Mucosa of stomach (tissue), 1 donor: ENCODE measurements around the gene CTSS.

Source experiments
- H3K27me3 ChIP-seq: one replicate; pipeline ENCODE4 v1.7.0; 2013; ENCODE audit warnings: mild to moderate bottlenecking, low read length; ENCODE audit not compliant: control insufficient read depth, insufficient read depth
- H3K36me3 ChIP-seq: one replicate; pipeline ENCODE4 v1.7.0; 2013; ENCODE audit warnings: low read length; ENCODE audit not compliant: control insufficient read depth, insufficient read depth
- H3K4me1 ChIP-seq: one replicate; pipeline ENCODE4 v1.7.0; 2013; ENCODE audit warnings: mild to moderate bottlenecking, low read length; ENCODE audit not compliant: control insufficient read depth, insufficient read depth
- H3K4me3 ChIP-seq: one replicate; pipeline ENCODE4 v1.7.0; 2013; ENCODE audit warnings: low read length
- H3K9ac ChIP-seq: one replicate; pipeline ENCODE4 v1.7.0; 2013; ENCODE audit warnings: mild to moderate bottlenecking, low read length, moderate library complexity
- H3K9me3 ChIP-seq: one replicate; pipeline ENCODE4 v1.7.0; 2013; ENCODE audit warnings: mild to moderate bottlenecking, low read length, moderate library complexity; ENCODE audit not compliant: control insufficient read depth
- donor health status: Pancreatic carcinoma.

CTSS gene

GRCh38 chr1:150692720-150693119, 72.9 kb downstream of the CTSS start:
- Histone ChIP-seq H3K4me3 (no peak overlapping the region), H3K9me3 (no peaks in the 10 kb centered on the region), H3K4me1 (peaks cover 6% of the 10 kb centered on the region), H3K9ac (no peak overlapping the region), H3K27me3 (no peaks in the 10 kb centered on the region), H3K36me3 (no peaks in the 10 kb centered on the region)

- Histone ChIP-seq H3K9me3 (no peaks in the 10 kb centered on the region), H3K36me3 (no peaks in the 10 kb centered on the region), H3K4me1 (no peaks in the 10 kb centered on the region), H3K4me3 (no peak overlapping the region), H3K27me3 (no peaks in the 10 kb centered on the region), H3K9ac (no peak overlapping the region)
These were observed 76.8 kb downstream of the CTSS start for GRCh38 chr1:150688763-150689162.

GRCh38 chr1:150686275-150686674, 79.3 kb downstream of the CTSS start:
- H3K4me3 ChIP-seq, result no peak overlapping the region
- no peaks in the 10 kb centered on the region for H3K36me3 ChIP-seq
- no peaks in the 10 kb centered on the region for H3K4me1 ChIP-seq
- no peaks in the 10 kb centered on the region for H3K27me3 ChIP-seq
- H3K9ac ChIP-seq, result no peak overlapping the region
- no peaks in the 10 kb centered on the region for H3K9me3 ChIP-seq

GRCh38 chr1:150683914-150684313, 81.7 kb downstream of the CTSS start:
- H3K4me1 ChIP-seq, result no peaks in the 10 kb centered on the region
- H3K9me3 ChIP-seq, result no peaks in the 10 kb centered on the region
- no peaks in the 10 kb centered on the region for H3K36me3 ChIP-seq
- no peak overlapping the region for H3K4me3 ChIP-seq
- no peaks in the 10 kb centered on the region for H3K27me3 ChIP-seq
- H3K9ac ChIP-seq, result no peak overlapping the region
